SIG-M5 (cell line): ENCODE data around the gene MKRN1.
"Not testable (repeated sequence)": the region's sequence is repeated elsewhere in the genome, so short reads cannot be mapped to it uniquely, and the experiment has no call there.

Source experiments
- DNase-seq: peaks from one replicate; lab custom pipeline; 2025; lab: John Stamatoyannopoulos, UW

MKRN1 gene

DNA sequence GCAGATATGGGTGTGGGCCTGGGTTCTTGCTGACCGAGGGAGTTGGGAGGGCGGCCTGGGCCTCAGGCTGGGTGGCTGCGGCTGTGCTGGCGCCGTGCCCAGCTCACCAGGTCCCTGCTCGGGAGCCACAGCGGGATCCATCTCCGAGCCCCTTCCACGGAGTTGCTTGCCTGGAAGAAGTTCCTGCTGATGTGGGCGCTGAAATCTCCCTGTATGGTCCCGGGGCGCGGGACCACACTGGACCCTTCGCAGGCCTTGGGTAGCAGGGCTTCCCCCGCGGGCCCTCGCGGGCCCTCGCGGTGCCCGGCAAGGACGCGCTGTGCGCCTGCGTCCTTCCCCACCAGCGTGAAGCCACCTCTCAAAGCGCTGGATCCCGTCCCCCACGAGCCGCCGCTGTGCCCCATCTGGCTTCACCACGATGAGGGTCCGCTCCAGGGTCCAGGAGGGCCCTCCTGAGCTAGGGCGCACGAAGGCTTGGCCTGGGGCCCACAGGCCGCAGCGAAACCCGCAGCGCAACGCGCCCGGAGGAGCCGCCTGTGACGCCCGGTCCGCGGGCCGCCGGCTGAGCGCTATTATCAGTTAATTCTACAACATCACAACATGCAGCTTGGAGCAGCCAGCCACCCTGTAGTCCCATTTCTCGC, 43.9 kb downstream of the MKRN1 start:
- no peak for DNase-seq

DNA sequence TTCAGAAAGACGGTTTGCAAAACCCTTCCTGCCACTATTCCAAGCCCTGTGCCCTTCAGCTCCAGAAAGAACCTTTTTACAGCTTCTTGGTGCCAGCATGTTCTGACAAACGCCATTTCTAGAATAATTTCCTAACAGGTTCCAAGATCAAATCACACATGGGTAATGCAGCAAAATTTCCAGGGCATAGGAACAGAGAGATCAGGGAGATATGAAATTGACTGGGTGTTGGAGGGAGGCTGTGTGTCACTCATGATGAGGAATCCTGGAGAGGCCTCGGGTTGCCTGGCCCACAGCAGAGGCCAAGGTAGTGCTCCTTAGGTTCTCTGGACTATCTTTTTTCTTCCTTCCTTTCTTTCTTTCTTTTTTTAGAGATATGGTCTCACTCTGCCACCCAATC, 45.9 kb downstream of the MKRN1 start:
- DNase-seq: no peak

DNA sequence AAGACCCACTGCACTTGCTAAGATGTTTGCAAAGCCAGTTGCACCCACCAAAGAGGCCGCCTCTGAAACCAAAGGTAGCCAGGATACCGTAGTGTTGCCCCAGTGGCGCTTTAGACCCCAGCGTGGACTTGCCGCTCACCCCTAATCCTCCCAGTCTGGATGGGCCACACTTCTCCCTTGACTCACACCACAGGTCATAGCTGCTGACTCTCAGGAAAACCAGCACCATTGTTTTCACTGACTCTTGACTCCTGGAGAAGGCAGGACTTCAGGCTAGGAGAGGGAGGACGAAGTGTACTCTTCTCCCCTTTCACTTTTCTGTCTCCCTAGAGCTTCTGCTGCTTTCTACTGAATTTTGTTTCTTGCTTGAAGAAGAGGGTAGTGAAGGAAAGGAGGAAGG, 53.2 kb downstream of the MKRN1 start:
- DNase-seq: no peak

DNA sequence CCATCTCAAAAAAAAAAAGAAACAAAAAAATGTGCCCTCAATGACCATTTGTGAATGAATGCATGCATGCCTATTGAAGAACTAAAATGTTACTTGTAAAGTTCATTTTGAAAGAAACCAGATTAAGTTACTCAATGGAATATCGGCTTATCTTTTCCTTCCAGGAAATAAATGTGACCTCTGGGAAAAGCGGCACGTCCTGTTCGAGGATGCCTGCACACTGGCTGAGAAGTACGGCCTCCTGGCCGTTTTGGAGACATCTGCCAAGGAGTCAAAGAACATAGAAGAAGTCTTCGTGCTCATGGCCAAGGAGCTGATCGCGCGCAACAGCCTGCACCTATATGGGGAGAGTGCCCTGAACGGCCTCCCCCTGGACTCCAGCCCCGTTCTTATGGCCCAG, 53.6 kb downstream of the MKRN1 start:
- DNase-seq: no peak

DNA sequence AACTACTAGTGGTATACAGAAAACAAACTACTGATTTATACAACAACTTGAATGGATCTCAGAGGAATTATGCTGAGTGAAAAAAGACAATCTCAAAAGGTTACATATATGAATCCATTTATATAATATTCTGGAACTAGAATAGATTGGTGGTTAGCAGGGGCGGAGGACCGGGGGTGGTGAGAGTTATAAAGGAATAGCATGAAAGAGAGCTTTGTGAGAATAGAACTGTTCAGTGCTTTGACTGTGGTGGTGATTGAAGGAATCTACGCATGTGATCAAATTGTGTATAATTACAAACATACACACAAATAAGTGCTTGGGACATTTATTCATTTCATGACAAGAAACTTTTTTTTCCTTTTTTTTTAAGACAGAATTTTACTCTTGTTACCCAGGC, 55.8 kb downstream of the MKRN1 start:
- no peak for DNase-seq

- DNase-seq: no peak
Measured at GRCh38 chr7:140421521-140421920, 57.8 kb downstream of the MKRN1 start.

GRCh38 chr7:140418653-140419052, 60.7 kb downstream of the MKRN1 start:
- no peak for DNase-seq

GRCh38 chr7:140418156-140418472, 61.2 kb downstream of the MKRN1 start:
- DNase-seq: not testable (repeated sequence)

DNA sequence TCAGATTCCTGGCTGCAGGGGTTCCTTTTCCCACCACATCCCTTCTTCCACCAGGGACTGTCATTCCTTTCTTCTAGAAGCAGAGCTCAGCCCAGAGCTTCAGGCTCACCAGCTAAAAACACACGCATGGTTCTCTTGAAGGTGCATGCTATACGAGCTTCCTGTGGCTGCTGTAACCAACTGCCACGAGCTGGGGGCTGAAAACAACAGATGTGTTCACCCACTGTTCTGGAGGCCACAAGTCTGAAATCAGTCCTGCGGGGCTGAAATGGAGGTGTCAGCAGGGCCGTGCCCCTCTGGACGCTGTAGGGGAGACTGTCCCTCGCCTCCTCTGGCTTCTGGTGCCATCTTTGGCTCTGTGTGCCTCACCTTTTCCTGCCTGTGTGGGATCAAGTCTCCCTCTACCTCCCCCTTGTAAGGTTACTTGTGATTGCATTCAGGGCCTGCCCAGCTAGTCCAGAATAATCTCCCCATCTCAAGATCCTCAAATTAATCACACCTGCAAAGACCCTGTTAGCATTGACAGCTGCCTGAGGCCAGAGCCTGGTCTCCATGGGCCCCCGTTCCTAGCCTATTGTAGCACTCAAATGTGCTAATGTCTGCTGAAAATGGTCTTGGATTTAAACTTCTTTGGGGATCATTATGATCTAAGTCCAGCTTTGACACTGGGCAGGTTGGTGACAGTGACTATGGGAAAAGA, 61.7 kb downstream of the MKRN1 start:
- DNase-seq: no peak

- DNase-seq: no peak
Measured at GRCh38 chr7:140416560-140416959, 62.7 kb downstream of the MKRN1 start.

- not testable (repeated sequence) for DNase-seq
Measured at GRCh38 chr7:140415816-140416215, 63.5 kb downstream of the MKRN1 start.

- DNase-seq: no peak
Measured at GRCh38 chr7:140415361-140415760, 63.9 kb downstream of the MKRN1 start.

GRCh38 chr7:140404565-140405065, 74.7 kb downstream of the MKRN1 start:
- no peak for DNase-seq

DNA sequence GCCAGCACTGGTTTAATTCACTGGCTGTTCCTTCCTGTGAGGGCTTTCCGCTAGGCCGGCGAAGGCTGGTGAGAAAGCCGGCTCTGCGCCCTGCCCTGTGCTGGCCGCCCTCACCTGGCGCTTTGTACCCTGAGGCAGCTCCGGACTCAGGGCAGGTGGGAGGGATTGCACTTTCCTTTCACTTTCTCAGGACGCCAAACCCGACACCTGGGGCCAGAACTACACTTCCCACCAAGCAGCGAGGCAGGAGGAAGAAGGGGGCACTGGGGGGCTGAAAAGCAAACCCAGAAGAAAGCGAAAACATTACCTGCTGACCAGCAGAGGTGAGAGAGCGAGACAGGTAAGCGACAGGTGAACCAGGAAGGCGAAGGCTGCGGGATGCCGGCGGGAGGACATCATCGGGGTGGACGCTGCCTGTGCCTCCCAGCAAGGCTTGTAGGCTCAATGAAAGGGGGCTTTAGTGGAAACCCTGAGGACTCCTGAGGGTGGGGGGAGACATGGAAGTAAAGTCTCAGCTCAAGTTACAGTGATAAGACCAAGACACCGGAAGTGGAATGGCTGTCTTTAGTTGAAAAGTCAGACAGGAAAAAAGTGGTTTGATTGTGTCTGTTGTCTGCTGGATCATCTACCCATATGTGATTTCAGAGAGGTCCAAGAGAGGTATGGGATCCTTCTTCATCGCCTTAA, 75.3 kb downstream of the MKRN1 start, which contains the start of gene RAB19:
Gene RAB19, plus strand, starts transcription at position 181 of the 687 bp plus-strand sequence. CDS start 3,589 bp downstream, outside the sequence.
- no peak for DNase-seq
